Choroid plexus epithelial cell (primary cell): Measurements from ENCODE around the gene E2F6.
A peak's percentile ranks its signal among the peaks of the same experiment; 100 is the strongest.

Experiments
- DNase-seq: peaks from one replicate; pipeline ENCODE4 v3.0.0-alpha.2; 2010; ENCODE audit warnings: low read depth
- H3K4me3 ChIP-seq: 2 replicates; pipeline ENCODE4 v1.5.1; 2011; ENCODE audit warnings: low read depth, mild to moderate bottlenecking, control low read depth, low read length, moderate library complexity
- CTCF ChIP-seq: conservative IDR thresholded peaks from 2 replicates; pipeline ENCODE4 v1.5.1; 2011; ENCODE audit warnings: low read depth, mild to moderate bottlenecking, control low read depth, inconsistent platforms, low read length, moderate library complexity

Gene E2F6

GRCh38 chr2:11444737-11445136, 21.2 kb downstream of the E2F6 start:
- no peak overlapping the region for H3K4me3 ChIP-seq
- TF ChIP-seq CTCF = peak; percentile 34
- peak; percentile 15 for DNase-seq

- DNase-seq = no peak
- H3K4me3 ChIP-seq = no peak overlapping the region
- no peak for TF ChIP-seq CTCF
These were observed 27.3 kb downstream of the E2F6 start for GRCh38 chr2:11438555-11439080.

GRCh38 chr2:11437602-11438001, 28.4 kb downstream of the E2F6 start:
- TF ChIP-seq CTCF = no peak
- no peak for DNase-seq
- no peak overlapping the region for H3K4me3 ChIP-seq

- no peak for DNase-seq
- TF ChIP-seq CTCF = no peak
These were observed 30.9 kb downstream of the E2F6 start for GRCh38 chr2:11435036-11435435.

GRCh38 chr2:11434443-11434842, 31.5 kb downstream of the E2F6 start:
- no peak overlapping the region for H3K4me3 ChIP-seq
- DNase-seq = no peak
- no peak for TF ChIP-seq CTCF

More at GRCh38 chr2:11435036-11435435, 30.9 kb downstream of the E2F6 start:
- H3K4me3 ChIP-seq = no peak overlapping the region

- TF ChIP-seq CTCF = no peak
- DNase-seq = no peak
- H3K4me3 ChIP-seq = no peak overlapping the region
These were observed 32.1 kb downstream of the E2F6 start for GRCh38 chr2:11433822-11434221.

- no peak for TF ChIP-seq CTCF
- H3K4me3 ChIP-seq = no peak overlapping the region
- DNase-seq = no peak
These were observed 35.2 kb downstream of the E2F6 start for GRCh38 chr2:11430729-11431128.
